ENCODE results near the gene PIN1.

- TF ChIP-seq CTCF (IDR thresholded peaks at IDR 0.05) (no peak), POLR2A (IDR thresholded peaks at IDR 0.05) (no peak), POLR2AphosphoS5 (IDR thresholded peaks at IDR 0.05) (no peak), EP300 (IDR thresholded peaks at IDR 0.05; ENCODE audit: low read depth) (no peak)
Measured at GRCh38 chr19:9806803-9807202, 28.3 kb upstream of the PIN1 start.
